ENCODE results near the gene HOXD12. TPM values are rescaled to one million over a fixed set of nuclear protein-coding genes. Genes with fewer than 3 reads are reported as not detected.

The HOXD12 gene, protein sequence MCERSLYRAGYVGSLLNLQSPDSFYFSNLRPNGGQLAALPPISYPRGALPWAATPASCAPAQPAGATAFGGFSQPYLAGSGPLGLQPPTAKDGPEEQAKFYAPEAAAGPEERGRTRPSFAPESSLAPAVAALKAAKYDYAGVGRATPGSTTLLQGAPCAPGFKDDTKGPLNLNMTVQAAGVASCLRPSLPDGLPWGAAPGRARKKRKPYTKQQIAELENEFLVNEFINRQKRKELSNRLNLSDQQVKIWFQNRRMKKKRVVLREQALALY
- total RNA-seq = not detected in 2 replicates

GRCh38 chr2:176099728-176100546, at the start of gene HOXD12:
Gene HOXD12 (plus strand): TSS chr2:176099795. CDS start chr2:176099802, 7 bp downstream.
- no peak within 1 kb of the TSS for H3K4me3 ChIP-seq (ENCODE audit: low read depth, low read length)
- TF ChIP-seq, protein P1, sequence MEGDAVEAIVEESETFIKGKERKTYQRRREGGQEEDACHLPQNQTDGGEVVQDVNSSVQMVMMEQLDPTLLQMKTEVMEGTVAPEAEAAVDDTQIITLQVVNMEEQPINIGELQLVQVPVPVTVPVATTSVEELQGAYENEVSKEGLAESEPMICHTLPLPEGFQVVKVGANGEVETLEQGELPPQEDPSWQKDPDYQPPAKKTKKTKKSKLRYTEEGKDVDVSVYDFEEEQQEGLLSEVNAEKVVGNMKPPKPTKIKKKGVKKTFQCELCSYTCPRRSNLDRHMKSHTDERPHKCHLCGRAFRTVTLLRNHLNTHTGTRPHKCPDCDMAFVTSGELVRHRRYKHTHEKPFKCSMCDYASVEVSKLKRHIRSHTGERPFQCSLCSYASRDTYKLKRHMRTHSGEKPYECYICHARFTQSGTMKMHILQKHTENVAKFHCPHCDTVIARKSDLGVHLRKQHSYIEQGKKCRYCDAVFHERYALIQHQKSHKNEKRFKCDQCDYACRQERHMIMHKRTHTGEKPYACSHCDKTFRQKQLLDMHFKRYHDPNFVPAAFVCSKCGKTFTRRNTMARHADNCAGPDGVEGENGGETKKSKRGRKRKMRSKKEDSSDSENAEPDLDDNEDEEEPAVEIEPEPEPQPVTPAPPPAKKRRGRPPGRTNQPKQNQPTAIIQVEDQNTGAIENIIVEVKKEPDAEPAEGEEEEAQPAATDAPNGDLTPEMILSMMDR (IDR thresholded peaks at IDR 0.05; ENCODE audit: insufficient read depth, low read depth, low read length) = no peak
- no peak for DNase-seq (ENCODE audit: low read depth)

- TF ChIP-seq, protein P1 (IDR thresholded peaks at IDR 0.05; ENCODE audit: insufficient read depth, low read depth, low read length) = no peak
- no peak overlapping the region for H3K4me3 ChIP-seq (ENCODE audit: low read depth, low read length)
- no peak for DNase-seq (ENCODE audit: low read depth)
Observed at GRCh38 chr2:176056406-176056805, 43.2 kb upstream of the HOXD12 start.

DNA sequence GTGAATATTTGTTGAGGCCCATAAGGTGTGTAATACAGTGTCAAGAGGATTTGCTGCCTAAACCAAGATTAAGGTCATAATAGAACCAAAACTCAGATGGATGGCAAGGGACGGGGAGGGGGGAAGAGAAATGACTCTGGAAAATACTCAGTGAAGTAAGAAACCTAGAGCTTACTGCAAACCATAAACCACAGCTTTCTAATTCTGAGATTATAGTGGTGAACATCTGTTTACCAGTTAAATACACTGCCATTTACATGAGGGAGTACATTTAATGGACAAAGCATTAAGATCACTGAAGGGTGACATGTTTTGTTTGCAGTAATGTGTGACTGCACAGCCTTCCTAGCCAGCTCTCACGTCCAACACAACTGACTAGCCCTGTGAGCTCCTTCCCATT, 35.6 kb upstream of the HOXD12 start:
- TF ChIP-seq, protein P1 (IDR thresholded peaks at IDR 0.05; ENCODE audit: insufficient read depth, low read depth, low read length) = no peak
- DNase-seq (ENCODE audit: low read depth) = no peak
- no peak overlapping the region for H3K4me3 ChIP-seq (ENCODE audit: low read depth, low read length)

- peak overlapping the region; percentile 5 for H3K4me3 ChIP-seq (ENCODE audit: low read depth, low read length)
- TF ChIP-seq, protein P1 (IDR thresholded peaks at IDR 0.05; ENCODE audit: insufficient read depth, low read depth, low read length) = no peak
- DNase-seq (ENCODE audit: low read depth) = no peak
Observed at GRCh38 chr2:176066645-176067588, 32.7 kb upstream of the HOXD12 start.

GRCh38 chr2:176067589-176068418, 31.8 kb upstream of the HOXD12 start:
- no peak overlapping the region for H3K4me3 ChIP-seq (ENCODE audit: low read depth, low read length)
- TF ChIP-seq, protein P1 (IDR thresholded peaks at IDR 0.05; ENCODE audit: insufficient read depth, low read depth, low read length) = no peak
- no peak for DNase-seq (ENCODE audit: low read depth)

Measured in fibroblast of villous mesenchyme (primary cell).